Measurements from ENCODE around the gene HINFP. TPM values are rescaled to one million over a fixed set of nuclear protein-coding genes. Genes with fewer than 3 reads are reported as not detected.

The HINFP gene
- total and polyA plus RNA-seq, 9 of the 15 experiments (the other 6 are each of a cell fraction or from before 2014, with no cell fraction given): 13.8 to 34.1 (median 22.5) TPM

GRCh38 chr11:119106564-119107537, 14.5 kb upstream of the HINFP start, which contains the start of gene C2CD2L (continued):
- TF ChIP-seq ESRRB (CRISPR knock-in tag; IDR thresholded peaks at IDR 0.05; ENCODE audit: borderline replicate concordance): no peak
- no peak for TF ChIP-seq HEY1 (CRISPR knock-in tag; IDR thresholded peaks at IDR 0.05; ENCODE audit: borderline replicate concordance)
- no peak for TF ChIP-seq ZNF609 (CRISPR knock-in tag; IDR thresholded peaks at IDR 0.05; ENCODE audit: borderline replicate concordance)
- 0 out of 2 replicates have a peak, but pooled peaks have one; percentile 31 for TF ChIP-seq DNMT1 (IDR thresholded peaks at IDR 0.05)
- peak; percentile 85 for TF ChIP-seq DPF2 (IDR thresholded peaks at IDR 0.05)
- TF ChIP-seq ZNF445 (CRISPR knock-in tag; IDR thresholded peaks at IDR 0.05; ENCODE audit: low read depth): no peak
- TF ChIP-seq MAX (CRISPR knock-in tag; IDR thresholded peaks at IDR 0.05): no peak
- no peak for TF ChIP-seq GTF2A2 (tag; IDR thresholded peaks at IDR 0.05)
- no peak for TF ChIP-seq ERF (CRISPR knock-in tag; IDR thresholded peaks at IDR 0.05)
- no peak for TF ChIP-seq CUX1 (CRISPR knock-in tag; IDR thresholded peaks at IDR 0.05)
- TF ChIP-seq ZNF146 (CRISPR knock-in tag; IDR thresholded peaks at IDR 0.05; ENCODE audit: unreplicated experiment): no peak
- peak; percentile 15; the same call in 1 of the 2 replicates for TF ChIP-seq PHB2 (IDR thresholded peaks at IDR 0.05; ENCODE audit: low read depth)
- TF ChIP-seq RAD21 (CRISPR knock-in tag; conservative IDR thresholded peaks at IDR 0.05 in 1 of 2, IDR thresholded peaks at IDR 0.05 in 1 of 2): no peak
- no peak for TF ChIP-seq HOMEZ (CRISPR knock-in tag; IDR thresholded peaks at IDR 0.05)
